Measurements from ENCODE around the gene CNTNAP2. TPM values are rescaled to one million over a fixed set of nuclear protein-coding genes. Genes with fewer than 3 reads are reported as not detected.

CNTNAP2 gene
- total and polyA plus RNA-seq, 8 donors: 0.94 to 42.5 (median 38.6) TPM

DNA sequence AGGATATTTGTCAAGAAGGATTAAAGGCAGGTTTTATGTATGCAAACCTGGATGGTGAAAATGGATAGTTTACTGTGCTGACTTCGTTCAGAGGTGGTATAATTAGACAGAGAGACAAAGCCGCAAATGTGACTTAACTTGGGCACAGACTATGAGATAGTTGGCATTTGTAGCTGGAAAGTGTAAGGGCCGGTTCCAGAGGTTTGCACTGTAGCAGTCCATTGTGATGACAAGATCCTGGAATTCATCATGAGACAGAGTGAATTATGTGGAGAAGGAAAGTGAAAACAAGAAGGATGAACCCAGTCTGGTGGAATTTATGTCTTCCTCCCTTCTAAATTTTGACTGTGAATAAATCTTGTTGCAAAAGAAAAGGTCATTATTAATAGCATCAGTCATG lies 139.0 kb downstream of the CNTNAP2 start:
- TF ChIP-seq, protein P1, sequence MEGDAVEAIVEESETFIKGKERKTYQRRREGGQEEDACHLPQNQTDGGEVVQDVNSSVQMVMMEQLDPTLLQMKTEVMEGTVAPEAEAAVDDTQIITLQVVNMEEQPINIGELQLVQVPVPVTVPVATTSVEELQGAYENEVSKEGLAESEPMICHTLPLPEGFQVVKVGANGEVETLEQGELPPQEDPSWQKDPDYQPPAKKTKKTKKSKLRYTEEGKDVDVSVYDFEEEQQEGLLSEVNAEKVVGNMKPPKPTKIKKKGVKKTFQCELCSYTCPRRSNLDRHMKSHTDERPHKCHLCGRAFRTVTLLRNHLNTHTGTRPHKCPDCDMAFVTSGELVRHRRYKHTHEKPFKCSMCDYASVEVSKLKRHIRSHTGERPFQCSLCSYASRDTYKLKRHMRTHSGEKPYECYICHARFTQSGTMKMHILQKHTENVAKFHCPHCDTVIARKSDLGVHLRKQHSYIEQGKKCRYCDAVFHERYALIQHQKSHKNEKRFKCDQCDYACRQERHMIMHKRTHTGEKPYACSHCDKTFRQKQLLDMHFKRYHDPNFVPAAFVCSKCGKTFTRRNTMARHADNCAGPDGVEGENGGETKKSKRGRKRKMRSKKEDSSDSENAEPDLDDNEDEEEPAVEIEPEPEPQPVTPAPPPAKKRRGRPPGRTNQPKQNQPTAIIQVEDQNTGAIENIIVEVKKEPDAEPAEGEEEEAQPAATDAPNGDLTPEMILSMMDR (IDR thresholded peaks at IDR 0.05): no peak
- Histone ChIP-seq H3K27me3 (no peaks in the 10 kb centered on the region), H3K4me3 (no peak overlapping the region), H3K36me3 (no peaks in the 10 kb centered on the region), H3K9me3 (peaks cover 0 to 7% of the 10 kb centered on the region in 2 donors), H3K27ac (no peak overlapping the region), H3K4me1 (no peaks in the 10 kb centered on the region)
- no peak for ATAC-seq
- DNase-seq: no peak
- intact Hi-C loops (cut with DNase I): no loop called here

DNA sequence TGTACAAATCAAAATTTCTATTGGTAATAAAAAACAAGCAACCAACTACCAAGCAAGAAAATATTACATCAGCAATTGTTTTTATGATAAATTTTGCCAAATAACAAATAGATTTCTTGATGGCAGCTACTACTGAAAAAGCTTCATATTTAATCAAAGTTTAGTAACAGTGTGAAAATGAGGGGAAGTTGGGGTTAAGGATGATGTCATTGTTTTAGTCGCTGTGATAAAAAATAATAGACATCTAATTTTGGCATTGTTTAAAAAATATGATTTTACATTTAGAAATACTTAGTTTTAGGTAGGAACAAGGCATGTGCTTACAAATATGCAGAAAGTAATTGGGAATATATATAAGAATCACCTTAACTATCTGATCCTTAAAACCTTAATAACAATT lies 145.9 kb downstream of the CNTNAP2 start:
- TF ChIP-seq, protein P1 (IDR thresholded peaks at IDR 0.05): no peak
- Histone ChIP-seq H3K4me3 (no peak overlapping the region), H3K9me3 (peaks cover 0 to 12% of the 10 kb centered on the region in 2 donors), H3K4me1 (no peaks in the 10 kb centered on the region), H3K27me3 (no peaks in the 10 kb centered on the region), H3K36me3 (no peaks in the 10 kb centered on the region), H3K27ac (no peak overlapping the region)
- intact Hi-C loops (cut with DNase I): no loop called here
- ATAC-seq: no peak
- DNase-seq: no peak

DNA sequence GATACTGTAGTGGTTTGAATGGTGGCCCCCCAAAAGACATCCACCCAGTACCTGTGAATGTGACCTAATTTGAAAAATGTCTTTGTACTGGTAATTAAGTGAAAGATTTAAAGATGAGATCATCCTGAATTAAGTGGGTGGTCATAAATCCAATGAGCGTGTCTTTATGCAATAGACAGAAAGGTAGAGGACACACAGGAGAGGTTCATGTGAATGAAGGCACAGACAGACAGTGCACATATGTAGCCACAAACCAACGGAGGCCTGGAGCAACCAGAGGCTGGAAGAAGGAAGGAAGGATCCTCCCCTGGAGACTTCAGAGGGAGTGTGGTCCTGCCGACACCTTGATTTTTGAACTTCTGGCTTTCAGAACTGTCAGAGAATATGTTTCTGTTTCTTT lies 160.3 kb downstream of the CNTNAP2 start:
- no peak overlapping the region for H3K27ac ChIP-seq

DNA sequence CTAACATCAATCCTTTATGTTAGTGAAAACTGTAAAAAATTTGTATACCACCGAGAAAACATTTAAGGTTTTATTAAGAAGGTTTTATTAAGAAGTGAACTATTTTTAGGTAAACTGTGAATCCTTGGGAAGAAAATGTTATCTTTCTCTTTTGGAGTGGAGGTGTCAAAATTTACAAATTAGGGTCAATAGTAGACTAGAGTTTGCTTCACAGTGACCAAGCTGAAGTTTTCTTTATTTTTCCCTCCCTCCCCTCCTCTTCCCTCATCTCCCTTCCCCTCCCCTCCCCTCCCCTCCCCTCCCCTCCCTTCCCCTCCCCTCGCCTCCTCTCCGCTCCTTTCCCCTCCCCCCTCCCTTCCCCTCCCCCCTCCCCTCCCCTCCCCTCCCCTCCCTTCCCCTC lies 168.8 kb downstream of the CNTNAP2 start:
- Histone ChIP-seq H3K27me3 (no peaks in the 10 kb centered on the region), H3K36me3 (no peaks in the 10 kb centered on the region), H3K4me3 (no peak overlapping the region), H3K4me1 (no peaks in the 10 kb centered on the region), H3K27ac (no peak overlapping the region), H3K9me3 (no peaks in the 10 kb centered on the region)
- TF ChIP-seq, protein P1 (IDR thresholded peaks at IDR 0.05): no peak
- ATAC-seq (no peak), DNase-seq (no peak)
- intact Hi-C loops (cut with DNase I): no loop called here

More for the DNA sequence above, 160.3 kb downstream of the CNTNAP2 start:
- intact Hi-C loops (cut with DNase I): no loop called here
- H3K4me3 ChIP-seq: no peak overlapping the region
- no peak for DNase-seq
- TF ChIP-seq, protein P1 (IDR thresholded peaks at IDR 0.05): no peak
- no peaks in the 10 kb centered on the region for H3K4me1 ChIP-seq
- no peaks in the 10 kb centered on the region for H3K36me3 ChIP-seq
- peaks cover 0 to 11% of the 10 kb centered on the region in 2 donors for H3K9me3 ChIP-seq
- H3K27me3 ChIP-seq: no peaks in the 10 kb centered on the region
- ATAC-seq: no peak

DNA sequence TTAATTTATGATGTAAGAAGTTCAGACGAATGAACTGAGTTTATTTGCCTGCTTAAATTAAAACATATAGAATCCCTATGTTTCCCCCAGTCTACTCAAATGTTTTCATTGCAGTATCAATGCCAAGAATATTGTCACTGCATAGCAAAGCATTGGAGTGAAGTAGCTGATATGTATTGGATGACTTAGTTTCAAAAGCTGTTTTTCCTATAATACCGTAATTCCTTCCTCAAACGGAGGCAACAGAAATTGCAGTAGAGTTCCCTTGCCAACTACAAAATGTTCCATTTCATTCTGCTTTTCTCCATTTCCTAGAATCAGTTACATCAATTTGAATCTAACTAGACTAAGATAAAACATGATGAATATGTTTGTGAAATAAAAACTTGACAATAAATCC lies 174.1 kb downstream of the CNTNAP2 start:
- H3K4me3 ChIP-seq: no peak overlapping the region
- H3K4me1 ChIP-seq: no peaks in the 10 kb centered on the region
- H3K27ac ChIP-seq: no peak overlapping the region
- TF ChIP-seq, protein P1 (IDR thresholded peaks at IDR 0.05): no peak
- no peaks in the 10 kb centered on the region for H3K36me3 ChIP-seq
- intact Hi-C loops (cut with DNase I): no loop called here
- H3K9me3 ChIP-seq: no peaks in the 10 kb centered on the region
- ATAC-seq (no peak), DNase-seq (no peak)
- no peaks in the 10 kb centered on the region for H3K27me3 ChIP-seq

Data from left lung (tissue), 10 donors.